H9 (cell line): Measurements from ENCODE around the gene AXIN2. TPM values are rescaled to one million over a fixed set of nuclear protein-coding genes. Genes with fewer than 3 reads are reported as not detected.
A peak's percentile ranks its signal among the peaks of the same experiment; 100 is the strongest.

Experiments
- DNase-seq: peaks from one replicate; pipeline ENCODE4 v3.0.0-alpha.2; 2017
- H2AFZ ChIP-seq: one replicate; pipeline ENCODE4 v1.6.1; 2013; ENCODE audit warnings: mild to moderate bottlenecking, low read length, control low read depth, moderate library complexity
- H2AK5ac ChIP-seq: 2 replicates; pipeline ENCODE4 v1.6.1; 2013; ENCODE audit warnings: low read length, control low read depth, mixed read lengths; ENCODE audit not compliant: insufficient read length
- H2BK120ac ChIP-seq: one replicate; pipeline ENCODE4 v1.6.1; 2013; ENCODE audit warnings: low read depth, mild to moderate bottlenecking, low read length, control low read depth, inconsistent platforms; ENCODE audit not compliant: poor library complexity, severe bottlenecking
- H2BK12ac ChIP-seq: 2 replicates; pipeline ENCODE4 v1.6.1; 2013; ENCODE audit warnings: low read length, control low read depth, mixed read lengths, low read depth; ENCODE audit not compliant: insufficient read length
- H2BK15ac ChIP-seq: 2 replicates; pipeline ENCODE4 v1.6.1; 2013; ENCODE audit warnings: low read depth, low read length, control low read depth
- H2BK20ac ChIP-seq: one replicate; pipeline ENCODE4 v1.6.1; 2013; ENCODE audit warnings: low read depth, mild to moderate bottlenecking, low read length, control low read depth, inconsistent platforms; ENCODE audit not compliant: poor library complexity, severe bottlenecking
- H2BK5ac ChIP-seq: 2 replicates; pipeline ENCODE4 v1.6.1; 2013; ENCODE audit warnings: low read length, control low read depth, mixed read lengths; ENCODE audit not compliant: insufficient read length
- H3K14ac ChIP-seq: 2 replicates; pipeline ENCODE4 v1.6.1; 2013; ENCODE audit warnings: low read length, control low read depth; ENCODE audit not compliant: insufficient read depth
- H3K18ac ChIP-seq: 2 replicates; pipeline ENCODE4 v1.6.1; 2013; ENCODE audit warnings: low read depth, mild to moderate bottlenecking, mixed read lengths, low read length, control low read depth; ENCODE audit not compliant: insufficient read length
- H3K23ac ChIP-seq: 2 replicates; pipeline ENCODE4 v1.6.1; 2013; ENCODE audit warnings: low read length, control low read depth, mixed read lengths, low read depth; ENCODE audit not compliant: insufficient read length
- H3K23me2 ChIP-seq: 2 replicates; pipeline ENCODE4 v1.6.1; 2013; ENCODE audit warnings: low read depth, mild to moderate bottlenecking, mixed read lengths, low read length, control low read depth; ENCODE audit not compliant: insufficient read length, poor library complexity, severe bottlenecking
- H3K27ac ChIP-seq: 2 replicates; pipeline ENCODE4 v1.5.1; 2013; ENCODE audit warnings: low read length, control low read depth, mixed read lengths, low read depth; ENCODE audit not compliant: insufficient read length
- H3K27me3 ChIP-seq: 2 replicates; pipeline ENCODE4 v1.6.1; 2013; ENCODE audit warnings: low read length, control low read depth, inconsistent platforms; ENCODE audit not compliant: insufficient read depth
- H3K4ac ChIP-seq: 2 replicates; pipeline ENCODE4 v1.6.1; 2013; ENCODE audit warnings: low read depth, mild to moderate bottlenecking, control low read depth, inconsistent platforms, low read length, moderate library complexity
- H3K4me1 ChIP-seq: 2 replicates; pipeline ENCODE4 v1.6.1; 2013; ENCODE audit warnings: low read length, control low read depth, inconsistent platforms; ENCODE audit not compliant: insufficient read depth
- H3K4me2 ChIP-seq: 2 replicates; pipeline ENCODE4 v1.6.1; 2013; ENCODE audit warnings: low read length, control low read depth, mixed read lengths; ENCODE audit not compliant: insufficient read length, insufficient read depth
- H3K56ac ChIP-seq: 2 replicates; pipeline ENCODE4 v1.6.1; 2013; ENCODE audit warnings: low read depth, mild to moderate bottlenecking, mixed read lengths, low read length, control low read depth; ENCODE audit not compliant: insufficient read length
- H3K79me1 ChIP-seq: 2 replicates; pipeline ENCODE4 v1.6.1; 2013; ENCODE audit warnings: low read depth, mild to moderate bottlenecking, moderate library complexity, low read length, control low read depth, inconsistent platforms; ENCODE audit not compliant: insufficient read depth, poor library complexity, severe bottlenecking
- H3K79me2 ChIP-seq: 2 replicates; pipeline ENCODE4 v1.6.1; 2013; ENCODE audit warnings: low read length, control low read depth, inconsistent platforms; ENCODE audit not compliant: insufficient read depth
- H3K9ac ChIP-seq: 2 replicates; pipeline ENCODE4 v1.6.1; 2013; ENCODE audit warnings: low read length, control low read depth, mixed read lengths; ENCODE audit not compliant: insufficient read length; ENCODE audit errors: extremely low read depth
- H3K9me3 ChIP-seq: one replicate; pipeline ENCODE4 v1.6.1; 2013; ENCODE audit warnings: low read depth, low read length, inconsistent platforms; ENCODE audit not compliant: control insufficient read depth
- H3T11ph ChIP-seq: one replicate; pipeline ENCODE4 v1.6.1; 2013; ENCODE audit warnings: mild to moderate bottlenecking, low read length, control low read depth, inconsistent platforms
- H4K20me1 ChIP-seq: one replicate; pipeline ENCODE4 v1.6.1; 2013; ENCODE audit not compliant: control insufficient read depth, insufficient read length, insufficient read depth
- H4K5ac ChIP-seq: 2 replicates; pipeline ENCODE4 v1.6.1; 2013; ENCODE audit warnings: low read depth, mild to moderate bottlenecking, mixed read lengths, low read length, control low read depth; ENCODE audit not compliant: insufficient read length
- H4K8ac ChIP-seq: replicated peaks from 2 replicates; pipeline ENCODE4 v1.6.1; 2013; ENCODE audit warnings: low read length, control low read depth, mixed read lengths, low read depth; ENCODE audit not compliant: insufficient read length
- H4K91ac ChIP-seq: 2 replicates; pipeline ENCODE4 v1.6.1; 2013; ENCODE audit warnings: low read depth, mild to moderate bottlenecking, moderate library complexity, mixed read lengths, low read length, control low read depth; ENCODE audit not compliant: insufficient read length
- H3K27ac Mint-ChIP-seq, 3 experiments: 2 replicates in 2 of 3; 3 replicates in 1 of 3; pipeline ENCODE4 v1.8.0; 2020 to 2021; ENCODE audit warnings: mixed read lengths in 3 of 3, mild to moderate bottlenecking in 1 of 3, moderate library complexity in 1 of 3
- H3K27me3 Mint-ChIP-seq: 2 replicates; pipeline ENCODE4 v1.8.0; 2021; ENCODE audit warnings: low read depth, mild to moderate bottlenecking, moderate library complexity, mixed read lengths
- H3K36me3 Mint-ChIP-seq, 3 experiments: 2 replicates in 2 of 3; 3 replicates in 1 of 3; pipeline ENCODE4 v1.8.0; 2020 to 2021; ENCODE audit warnings: low read depth in 3 of 3, mixed read lengths in 3 of 3; ENCODE audit not compliant: insufficient read depth in 1 of 3
- H3K4me1 Mint-ChIP-seq, 2 experiments: 2 replicates each; pipeline ENCODE4 v1.8.0; 2020; ENCODE audit warnings: mixed read lengths in 2 of 2
- H3K4me3 Mint-ChIP-seq, 2 experiments: 2 replicates in 1 of 2; 3 replicates in 1 of 2; pipeline ENCODE4 v1.8.0; 2020 to 2021; ENCODE audit warnings: mild to moderate bottlenecking in 2 of 2, mixed read lengths in 2 of 2, moderate library complexity in 1 of 2
- H3K9me3 Mint-ChIP-seq, 2 experiments: 2 replicates in 1 of 2; 3 replicates in 1 of 2; pipeline ENCODE4 v1.8.0; 2020; ENCODE audit warnings: mild to moderate bottlenecking in 2 of 2, mixed read lengths in 2 of 2, moderate library complexity in 1 of 2
- CTCF ChIP-seq: fragments of 200-600 bp; sonication (generic); conservative IDR thresholded peaks from 3 replicates; pipeline ENCODE4 v1.8.0; 2021; ENCODE audit warnings: antibody characterized with exemption, mild to moderate bottlenecking
- WGBS: extraction: QIAGEN DNeasy Blood & Tissue Kit; methylation state at CpG from one replicate; pipeline ENCODE4 v1.1.7; 2013; ENCODE audit warnings: missing lambda C conversion rate, low lambda C conversion rate, mixed read lengths; ENCODE audit not compliant: insufficient read length; ENCODE audit errors: extremely low coverage; 5-methylcytosine and 5-hydroxymethylcytosine counted together
- total RNA-seq: library from RNA; stranded (reverse); gene quantifications from 2 replicates; pipeline ENCODE4 v1.2.1, GENCODE V29; 2021

AXIN2 gene
- total RNA-seq, 1 experiment from 2014 or later, result 35.0 TPM

DNA sequence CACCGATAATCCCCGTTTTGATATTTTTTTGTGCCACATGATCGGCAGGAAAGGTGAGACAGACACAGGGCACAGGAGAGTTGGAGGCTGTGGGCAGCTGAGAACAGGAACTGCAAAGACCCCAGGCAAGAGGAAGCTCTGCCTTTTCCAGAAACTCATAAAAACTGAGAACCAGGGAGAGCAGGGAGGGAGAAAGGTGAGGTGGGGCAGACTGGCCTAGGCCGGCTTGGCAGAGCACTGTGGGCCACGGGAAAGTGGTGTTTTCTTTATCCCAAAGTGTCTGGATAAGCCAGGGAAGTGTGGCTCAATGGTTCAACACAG is 11.8 kb upstream of the AXIN2 start:
- no CpG with 5 or more reads among the region's 5 CpGs for WGBS
- H3K9me3 ChIP-seq, result no peaks in the 10 kb centered on the region
- no peak overlapping the region for H2AFZ ChIP-seq
- H2BK20ac ChIP-seq, result no peak overlapping the region
- peak overlapping the region; percentile 47 for H2BK5ac ChIP-seq
- H3K4me2 ChIP-seq, result no peak overlapping the region
- H3K14ac ChIP-seq, result peak overlapping the region; percentile 67
- H3K23me2 ChIP-seq, result peaks cover 3% of the 10 kb centered on the region
- no peak overlapping the region for H4K8ac ChIP-seq
- H2BK15ac ChIP-seq, result no peak overlapping the region
- H3K4ac ChIP-seq, result peak overlapping the region; percentile 30; the same call in 1 of the 2 replicates
- TF ChIP-seq CTCF, result no peak
- H3K27ac Mint-ChIP-seq, result peak overlapping the region; percentile 96 to 99 (median 97)
- no peaks in the 10 kb centered on the region; the same call in 1 of the 2 replicates for H3K27me3 ChIP-seq
- H3K56ac ChIP-seq, result no peak overlapping the region
- H2BK120ac ChIP-seq, result peak overlapping the region; percentile 78
- H3K79me1 ChIP-seq, result no peaks in the 10 kb centered on the region
- peak overlapping the region; percentile 69 for H3K18ac ChIP-seq
- no peak overlapping the region for H3K9ac ChIP-seq
- H4K5ac ChIP-seq, result peak overlapping the region; percentile 18
- peak overlapping the region; percentile 1 to 69; a peak in 4 of 5 replicates for H3K4me3 Mint-ChIP-seq
- H3K79me2 ChIP-seq, result no peaks in the 10 kb centered on the region
- no peak for DNase-seq
- H3K9me3 Mint-ChIP-seq, result no peaks in the 10 kb centered on the region; a peak in 1 of 5 replicates
- 0 out of 7 replicates have a peak, but pooled peaks cover 0 to 2% (median 0%) of the 10 kb centered on the region in 3 experiments for H3K36me3 Mint-ChIP-seq
- no peak overlapping the region for H3T11ph ChIP-seq
- H4K91ac ChIP-seq, result peak overlapping the region; percentile 79
- peak overlapping the region; percentile 88 for H3K27ac ChIP-seq
- H2BK12ac ChIP-seq, result peak overlapping the region; percentile 29
- no peak overlapping the region for H3K23ac ChIP-seq
- no peak overlapping the region for H2AK5ac ChIP-seq
- H4K20me1 ChIP-seq, result no peaks in the 10 kb centered on the region
- peaks cover 12% of the 10 kb centered on the region; the same call in 1 of the 2 replicates for H3K4me1 ChIP-seq
- peaks cover 53 to 54% of the 10 kb centered on the region in 2 experiments for H3K4me1 Mint-ChIP-seq
- peaks cover 7% of the 10 kb centered on the region for H3K27me3 Mint-ChIP-seq
